ENCODE results near the gene SPIRE2. TPM values are rescaled to one million over a fixed set of nuclear protein-coding genes. Genes with fewer than 3 reads are reported as not detected.

Gene SPIRE2
- total and polyA plus RNA-seq, 2 experiments from 2014 or later: 18.4 to 21.7 TPM

GRCh38 chr16:89793955-89794354 is 34.3 kb upstream of the SPIRE2 start:
- 96% methylated on average over 7 of the region's 7 CpGs for WGBS (ENCODE audit: low lambda C conversion rate, missing lambda C conversion rate)
- no peak for DNase-seq (ENCODE audit: low spot score)
- no peak overlapping the region for H3K27ac ChIP-seq
- H3K9me2 ChIP-seq (replicated peaks; ENCODE audit: insufficient read depth): no peaks in the 10 kb centered on the region
- no peak overlapping the region for H3K4me3 ChIP-seq
- H4K20me1 ChIP-seq (ENCODE audit: insufficient read depth, poor library complexity, severe bottlenecking): no peaks in the 10 kb centered on the region
- no peaks in the 10 kb centered on the region for H3K9me3 ChIP-seq (ENCODE audit: low read depth)
- H3K79me2 ChIP-seq: no peaks in the 10 kb centered on the region
- no peaks in the 10 kb centered on the region for H3K36me3 ChIP-seq (replicated peaks; ENCODE audit: insufficient read depth, low read depth)
- H3K27me3 ChIP-seq: no peaks in the 10 kb centered on the region
- TF ChIP-seq EZH2 (IDR thresholded peaks at IDR 0.05; ENCODE audit: borderline replicate concordance) (no peak), EZH2phosphoT487 (IDR thresholded peaks at IDR 0.05; ENCODE audit: low read depth, severe bottlenecking, unreplicated experiment) (no peak), CTCF (IDR thresholded peaks at IDR 0.05; ENCODE audit: poor library complexity) (no peak)
- H2AFZ ChIP-seq: no peak overlapping the region
- H3K4me2 ChIP-seq: no peak overlapping the region
- no peaks in the 10 kb centered on the region for H3K4me1 ChIP-seq (ENCODE audit: insufficient read depth)

- no peak overlapping the region for H2AFZ ChIP-seq
- 85% methylated on average over 5 of the region's 5 CpGs for WGBS (ENCODE audit: low lambda C conversion rate, missing lambda C conversion rate)
- H3K9me3 ChIP-seq (ENCODE audit: low read depth): no peaks in the 10 kb centered on the region
These were observed 32.6 kb upstream of the SPIRE2 start for GRCh38 chr16:89795676-89796075.

GRCh38 chr16:89796104-89796503 is 32.2 kb upstream of the SPIRE2 start:
- no peak overlapping the region for H2AFZ ChIP-seq
- 97% methylated on average over 18 of the region's 18 CpGs for WGBS (ENCODE audit: low lambda C conversion rate, missing lambda C conversion rate)

More at GRCh38 chr16:89795676-89796075, 32.6 kb upstream of the SPIRE2 start:
- Histone ChIP-seq H3K79me2 (no peaks in the 10 kb centered on the region), H4K20me1 (ENCODE audit: insufficient read depth, poor library complexity, severe bottlenecking) (no peaks in the 10 kb centered on the region), H3K4me2 (no peak overlapping the region), H3K4me3 (no peak overlapping the region), H3K36me3 (replicated peaks; ENCODE audit: insufficient read depth, low read depth) (no peaks in the 10 kb centered on the region), H3K27me3 (no peaks in the 10 kb centered on the region), H3K4me1 (ENCODE audit: insufficient read depth) (no peaks in the 10 kb centered on the region), H3K27ac (no peak overlapping the region), H3K9me2 (replicated peaks; ENCODE audit: insufficient read depth) (no peaks in the 10 kb centered on the region)
- no peak for DNase-seq (ENCODE audit: low spot score)
- TF ChIP-seq EZH2 (IDR thresholded peaks at IDR 0.05; ENCODE audit: borderline replicate concordance) (no peak), CTCF (IDR thresholded peaks at IDR 0.05; ENCODE audit: poor library complexity) (no peak), EZH2phosphoT487 (IDR thresholded peaks at IDR 0.05; ENCODE audit: low read depth, severe bottlenecking, unreplicated experiment) (no peak)

More at GRCh38 chr16:89796104-89796503, 32.2 kb upstream of the SPIRE2 start:
- DNase-seq (ENCODE audit: low spot score): no peak
- no peaks in the 10 kb centered on the region for H3K4me1 ChIP-seq (ENCODE audit: insufficient read depth)
- H3K27ac ChIP-seq: no peak overlapping the region
- no peak overlapping the region for H3K4me2 ChIP-seq
- no peaks in the 10 kb centered on the region for H3K79me2 ChIP-seq
- no peaks in the 10 kb centered on the region for H3K27me3 ChIP-seq
- no peaks in the 10 kb centered on the region for H3K9me3 ChIP-seq (ENCODE audit: low read depth)
- no peak for TF ChIP-seq EZH2phosphoT487 (IDR thresholded peaks at IDR 0.05; ENCODE audit: low read depth, severe bottlenecking, unreplicated experiment)
- TF ChIP-seq CTCF (IDR thresholded peaks at IDR 0.05; ENCODE audit: poor library complexity): no peak
- TF ChIP-seq EZH2 (IDR thresholded peaks at IDR 0.05; ENCODE audit: borderline replicate concordance): no peak
- H3K36me3 ChIP-seq (replicated peaks; ENCODE audit: insufficient read depth, low read depth): no peaks in the 10 kb centered on the region
- no peaks in the 10 kb centered on the region for H4K20me1 ChIP-seq (ENCODE audit: insufficient read depth, poor library complexity, severe bottlenecking)
- no peaks in the 10 kb centered on the region for H3K9me2 ChIP-seq (replicated peaks; ENCODE audit: insufficient read depth)
- H3K4me3 ChIP-seq: no peak overlapping the region

Measured in hepatocyte (in vitro differentiated cells).